ENCODE measurements around the gene HOXC9.

GRCh38 chr12:53968214-53969127 is 31.5 kb upstream of the HOXC9 start:
- TF ChIP-seq POLR2A (IDR thresholded peaks at IDR 0.05; ENCODE audit: extremely low read depth, insufficient read length) (no peak), MAX (IDR thresholded peaks at IDR 0.05; ENCODE audit: low read depth, low read length) (no peak), CTCF (IDR thresholded peaks at IDR 0.05; ENCODE audit: low read depth, low read length) (no peak)
